Subcutaneous adipose tissue (tissue), 4 donors: ENCODE data around the gene FLNB. TPM values are rescaled to one million over a fixed set of nuclear protein-coding genes. Genes with fewer than 3 reads are reported as not detected.

ENCODE experiments used
- CTCF ChIP-seq: fragments of 450-650 bp; IDR thresholded peaks from one replicate; pipeline ENCODE4 v1.5.1; 2016; ENCODE audit warnings: low read depth, mild to moderate bottlenecking, control low read depth, antibody characterized with exemption, moderate library complexity
- total RNA-seq, 4 donors: library from RNA; depleted of rRNA; stranded (reverse); fragments of >200 nt; gene quantifications; one replicate each; pipeline ENCODE4 v1.1.0, GENCODE V29; 2016

The FLNB gene
- total RNA-seq, 4 donors from 2014 or later, result 62.2 to 158 (median 75.8) TPM

GRCh38 chr3:58037141-58037910, 29.1 kb downstream of the FLNB start:
- no peak for TF ChIP-seq CTCF

GRCh38 chr3:58038675-58039292, 30.6 kb downstream of the FLNB start:
- no peak for TF ChIP-seq CTCF

GRCh38 chr3:58039601-58040000, 31.4 kb downstream of the FLNB start:
- TF ChIP-seq CTCF, result no peak

- no peak for TF ChIP-seq CTCF
Measured at GRCh38 chr3:58041182-58041825, 33.1 kb downstream of the FLNB start.

GRCh38 chr3:58041826-58042324, 33.7 kb downstream of the FLNB start:
- no peak for TF ChIP-seq CTCF

GRCh38 chr3:58042947-58043707, 34.9 kb downstream of the FLNB start:
- no peak for TF ChIP-seq CTCF
